AG08395 (cell line): Measurements from ENCODE around the gene ALK.
A peak's percentile ranks its signal among the peaks of the same experiment; 100 is the strongest.

Experiments
- DNase-seq: peaks from one replicate; pipeline ENCODE4 v3.0.0; 2012; ENCODE audit warnings: mixed read lengths, low spot score

ALK gene

GRCh38 chr2:29526587-29527586, 394.5 kb downstream of the ALK start:
- no peak for DNase-seq

GRCh38 chr2:29525921-29526320, 395.5 kb downstream of the ALK start:
- DNase-seq, result no peak

- no peak for DNase-seq
Observed at GRCh38 chr2:29524652-29525051, 396.7 kb downstream of the ALK start.

- DNase-seq, result peak; percentile 24
Observed at GRCh38 chr2:29522951-29523669, 398.3 kb downstream of the ALK start.

GRCh38 chr2:29520001-29520400, 401.4 kb downstream of the ALK start:
- peak; percentile 58 for DNase-seq

GRCh38 chr2:29519338-29519925, 402.0 kb downstream of the ALK start:
- peak; percentile 74 for DNase-seq

GRCh38 chr2:29518646-29519337, 402.6 kb downstream of the ALK start:
- no peak for DNase-seq

GRCh38 chr2:29518010-29518409, 403.4 kb downstream of the ALK start:
- no peak for DNase-seq

- no peak for DNase-seq
Observed at GRCh38 chr2:29517413-29517812, 404.0 kb downstream of the ALK start.

GRCh38 chr2:29516767-29517166, 404.6 kb downstream of the ALK start:
- no peak for DNase-seq

- no peak for DNase-seq
Observed at GRCh38 chr2:29509878-29510277, 411.5 kb downstream of the ALK start.

GRCh38 chr2:29509397-29509796, 412.0 kb downstream of the ALK start:
- peak; percentile 35 for DNase-seq

- no peak for DNase-seq
Observed at GRCh38 chr2:29504746-29505145, 416.6 kb downstream of the ALK start.

- DNase-seq, result peak; percentile 22
Observed at GRCh38 chr2:29502460-29502911, 418.9 kb downstream of the ALK start.

- no peak for DNase-seq
Observed at GRCh38 chr2:29497375-29497774, 424.0 kb downstream of the ALK start.

GRCh38 chr2:29496198-29496597, 425.2 kb downstream of the ALK start:
- no peak for DNase-seq

- DNase-seq, result peak; percentile 32
Observed at GRCh38 chr2:29495536-29496060, 425.8 kb downstream of the ALK start.

- no peak for DNase-seq
Observed at GRCh38 chr2:29495068-29495467, 426.3 kb downstream of the ALK start.

GRCh38 chr2:29492701-29493100, 428.7 kb downstream of the ALK start:
- no peak for DNase-seq

GRCh38 chr2:29490045-29490444, 431.3 kb downstream of the ALK start:
- DNase-seq, result no peak

- DNase-seq, result no peak
Observed at GRCh38 chr2:29489568-29489967, 431.8 kb downstream of the ALK start.
